Kidney epithelial cell (primary cell): ENCODE data around the gene GFRA3. TPM values are rescaled to one million over a fixed set of nuclear protein-coding genes. Genes with fewer than 3 reads are reported as not detected.

Experiments
- DNase-seq: peaks from one replicate; pipeline ENCODE4 v3.0.0-alpha.2; 2010; ENCODE audit warnings: low read depth
- H3K27me3 ChIP-seq: 2 replicates; pipeline ENCODE4 v1.6.0; 2011; ENCODE audit warnings: low read length; ENCODE audit not compliant: control insufficient read depth, insufficient read depth
- H3K36me3 ChIP-seq: 2 replicates; pipeline ENCODE4 v1.5.1; 2011; ENCODE audit warnings: low read length; ENCODE audit not compliant: control insufficient read depth, insufficient read depth
- H3K4me3 ChIP-seq: 2 replicates; pipeline ENCODE4 v1.5.1; 2011; ENCODE audit warnings: low read depth, mild to moderate bottlenecking, control low read depth, low read length
- total RNA-seq: library from RNA; depleted of rRNA; stranded (reverse); fragments of >200 nt; gene quantifications from 2 replicates; pipeline ENCODE4 v1.2.3, GENCODE V29; 2015
- TF ChIP-seq, protein P1 (sequence below): IDR thresholded peaks from 2 replicates; pipeline ENCODE4 v1.5.1; 2011; ENCODE audit warnings: mild to moderate bottlenecking, moderate library complexity, low read length, control low read depth, inconsistent platforms; ENCODE audit not compliant: insufficient read depth, poor library complexity, severe bottlenecking

The GFRA3 gene
- total RNA-seq, 1 donor from 2014 or later, result 0.08 TPM

DNA sequence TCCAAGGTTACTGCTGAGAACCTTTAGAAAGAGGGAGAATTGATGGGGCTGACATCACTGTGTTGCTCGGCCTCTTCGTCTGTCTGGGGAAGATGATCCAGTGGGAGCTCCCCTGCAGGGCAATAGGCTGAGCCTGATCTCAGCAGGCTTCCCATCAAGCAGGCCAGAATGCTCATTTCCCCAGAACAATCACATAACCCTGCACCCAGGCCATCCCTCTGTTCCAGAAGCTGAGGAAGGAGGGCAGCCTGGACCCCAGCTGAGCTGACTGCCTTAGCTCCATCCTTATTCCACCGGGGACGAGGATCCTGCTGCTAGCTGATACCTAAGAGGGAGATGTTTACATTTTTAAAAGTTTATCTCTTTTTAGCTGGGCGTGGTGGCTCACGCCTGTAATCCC lies 49.7 kb downstream of the GFRA3 start:
- no peaks in the 10 kb centered on the region for H3K27me3 ChIP-seq
- H3K36me3 ChIP-seq, result no peaks in the 10 kb centered on the region
- TF ChIP-seq, protein P1, sequence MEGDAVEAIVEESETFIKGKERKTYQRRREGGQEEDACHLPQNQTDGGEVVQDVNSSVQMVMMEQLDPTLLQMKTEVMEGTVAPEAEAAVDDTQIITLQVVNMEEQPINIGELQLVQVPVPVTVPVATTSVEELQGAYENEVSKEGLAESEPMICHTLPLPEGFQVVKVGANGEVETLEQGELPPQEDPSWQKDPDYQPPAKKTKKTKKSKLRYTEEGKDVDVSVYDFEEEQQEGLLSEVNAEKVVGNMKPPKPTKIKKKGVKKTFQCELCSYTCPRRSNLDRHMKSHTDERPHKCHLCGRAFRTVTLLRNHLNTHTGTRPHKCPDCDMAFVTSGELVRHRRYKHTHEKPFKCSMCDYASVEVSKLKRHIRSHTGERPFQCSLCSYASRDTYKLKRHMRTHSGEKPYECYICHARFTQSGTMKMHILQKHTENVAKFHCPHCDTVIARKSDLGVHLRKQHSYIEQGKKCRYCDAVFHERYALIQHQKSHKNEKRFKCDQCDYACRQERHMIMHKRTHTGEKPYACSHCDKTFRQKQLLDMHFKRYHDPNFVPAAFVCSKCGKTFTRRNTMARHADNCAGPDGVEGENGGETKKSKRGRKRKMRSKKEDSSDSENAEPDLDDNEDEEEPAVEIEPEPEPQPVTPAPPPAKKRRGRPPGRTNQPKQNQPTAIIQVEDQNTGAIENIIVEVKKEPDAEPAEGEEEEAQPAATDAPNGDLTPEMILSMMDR, result no peak
- H3K4me3 ChIP-seq, result no peak overlapping the region
- DNase-seq, result no peak

DNA sequence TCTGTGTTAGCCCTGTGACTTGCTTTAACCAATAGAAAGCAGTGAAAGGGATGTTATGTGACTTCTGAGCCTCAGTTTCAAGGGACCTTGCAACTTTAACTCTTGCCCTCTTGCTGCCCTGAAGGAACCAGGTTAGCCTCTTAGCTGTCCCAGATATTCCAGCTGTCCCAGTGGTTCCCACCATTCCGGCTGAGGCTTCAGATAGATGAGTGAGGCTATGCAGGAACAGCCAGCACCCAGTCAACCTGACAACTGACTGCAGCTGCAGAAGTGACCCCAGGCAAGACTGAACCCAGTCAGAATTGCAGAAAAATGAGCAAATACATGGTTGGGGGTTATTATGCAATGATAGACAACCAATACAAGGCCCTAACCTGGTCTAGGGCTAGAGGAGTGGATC lies 50.9 kb downstream of the GFRA3 start:
- no peak for DNase-seq
- H3K27me3 ChIP-seq, result no peaks in the 10 kb centered on the region
- no peak overlapping the region for H3K4me3 ChIP-seq
- H3K36me3 ChIP-seq, result no peaks in the 10 kb centered on the region
- TF ChIP-seq, protein P1, result no peak

DNA sequence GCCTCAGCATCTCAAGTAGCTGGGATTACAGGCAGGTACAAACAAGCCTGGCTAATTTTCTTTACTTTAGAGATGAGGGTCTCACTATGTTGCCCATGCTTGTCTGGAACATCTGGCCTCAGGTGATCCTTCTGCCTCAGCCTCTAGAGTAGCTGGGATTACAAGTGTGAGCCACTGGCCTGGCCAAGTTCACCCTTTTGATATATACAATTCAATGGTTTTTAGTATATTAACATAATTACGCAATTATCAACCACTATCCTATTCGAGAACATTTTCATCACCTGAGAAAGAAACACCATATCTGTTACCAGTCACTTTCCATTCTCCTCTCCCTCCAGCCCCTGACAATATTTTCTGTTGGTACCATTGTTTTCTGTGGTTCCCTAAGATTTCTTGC lies 57.6 kb downstream of the GFRA3 start:
- DNase-seq, result no peak
- H3K27me3 ChIP-seq, result no peaks in the 10 kb centered on the region
- TF ChIP-seq, protein P1, result no peak
- H3K36me3 ChIP-seq, result no peaks in the 10 kb centered on the region
- no peak overlapping the region for H3K4me3 ChIP-seq

DNA sequence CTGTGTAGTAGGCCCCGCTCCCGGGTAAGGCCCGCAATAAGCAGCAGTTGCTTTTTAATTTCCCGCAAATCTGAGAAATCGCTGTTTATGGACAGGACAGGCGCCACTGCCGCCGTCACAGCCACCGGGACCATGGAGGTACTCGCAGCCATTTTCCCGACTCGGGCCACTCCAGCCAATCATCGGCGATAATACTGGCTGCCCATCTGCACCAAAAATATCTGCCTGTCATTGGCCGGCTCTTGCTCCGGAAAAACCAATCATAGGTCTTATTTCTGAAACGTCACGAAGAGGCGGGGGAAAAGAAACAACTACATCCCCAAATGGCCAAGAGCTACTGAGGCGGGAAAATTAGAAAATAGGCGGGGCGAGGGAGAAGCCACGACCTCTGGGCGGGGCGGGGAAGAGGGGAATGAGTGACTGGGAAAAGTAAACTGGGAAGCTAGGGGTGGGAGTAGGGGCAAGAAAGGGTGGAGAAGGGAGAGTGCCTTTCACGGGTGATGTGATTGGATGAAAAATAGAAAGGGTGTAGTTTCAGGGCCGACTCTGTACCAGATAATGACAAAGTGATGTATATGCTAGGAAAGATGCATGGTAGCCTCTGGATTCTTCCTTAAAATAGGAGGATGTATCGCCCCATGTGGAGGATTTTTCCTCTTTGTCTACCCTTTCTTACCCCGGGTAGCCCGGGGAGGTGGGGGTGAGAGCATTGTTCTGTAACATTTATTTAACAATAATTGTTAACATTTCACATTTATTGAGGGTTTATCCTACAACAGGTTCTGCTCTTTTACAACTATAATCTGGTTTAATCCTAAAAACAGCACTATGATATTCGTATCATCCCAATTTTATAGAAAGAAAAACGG lies 61.0 kb downstream of the GFRA3 start, which contains the start of gene CDC23:
TSS of gene CDC23 (minus strand) at position 163 of the 869 bp plus-strand sequence. CDS start at position 152, 11 bp downstream.
- DNase-seq, result peak; percentile 99
- no peaks in the 10 kb centered on the region for H3K36me3 ChIP-seq
- no peaks in the 10 kb centered on the region for H3K27me3 ChIP-seq
- TF ChIP-seq, protein P1, result no peak
- H3K4me3 ChIP-seq, result peak within 1 kb of the TSS; percentile 99

DNA sequence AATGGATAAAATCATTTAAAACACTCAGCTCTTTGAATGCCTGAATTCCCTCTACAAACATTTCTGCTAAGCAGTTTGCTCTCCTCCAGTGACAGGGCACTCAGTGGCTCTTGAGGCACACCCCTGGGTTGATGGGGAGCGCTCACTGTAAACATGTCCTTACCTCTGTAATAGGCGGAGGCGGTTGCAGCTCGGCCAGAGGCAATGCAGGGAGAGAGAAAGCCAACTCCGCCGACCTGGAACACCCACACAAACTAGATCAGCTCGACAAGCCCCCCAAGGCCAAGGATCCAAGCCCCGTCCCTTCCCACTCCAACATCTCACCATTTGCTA lies 61.6 kb downstream of the GFRA3 start:
- Histone ChIP-seq H3K4me3 (peak overlapping the region; percentile 99), H3K27me3 (no peaks in the 10 kb centered on the region)
- no peak for DNase-seq

More for the DNA sequence above, 61.6 kb downstream of the GFRA3 start:
- no peaks in the 10 kb centered on the region for H3K36me3 ChIP-seq
- TF ChIP-seq, protein P1, result no peak
